T-helper 1 cell treated with Interleukin-12 subunit alpha and Interleukin-12 subunit beta and Interleukin-4 antibody, amounts not matched to agents 30 μg/mL and 1 μg/mL, for 36 hours (primary cell): ENCODE data around the gene PRPF6.

ENCODE experiments used
- H3K27ac Mint-ChIP-seq: one replicate; pipeline ENCODE4 v1.8.0; 2021; ENCODE audit warnings: mild to moderate bottlenecking, mixed read lengths
- H3K27me3 Mint-ChIP-seq: one replicate; pipeline ENCODE4 v1.8.0; 2021; ENCODE audit warnings: low read depth, mixed read lengths
- H3K36me3 Mint-ChIP-seq: one replicate; pipeline ENCODE4 v1.8.0; 2021; ENCODE audit warnings: low read depth, mixed read lengths
- H3K4me1 Mint-ChIP-seq: one replicate; pipeline ENCODE4 v1.8.0; 2021; ENCODE audit warnings: low read depth, mixed read lengths
- H3K4me3 Mint-ChIP-seq: one replicate; pipeline ENCODE4 v1.8.0; 2021; ENCODE audit warnings: mild to moderate bottlenecking, moderate library complexity, mixed read lengths
- H3K9me3 Mint-ChIP-seq: one replicate; pipeline ENCODE4 v1.8.0; 2021; ENCODE audit warnings: mixed read lengths

Gene PRPF6

GRCh38 chr20:64044484-64045247 is 63.7 kb downstream of the PRPF6 start:
- Mint-ChIP-seq H3K36me3 (no peaks in the 10 kb centered on the region), H3K4me3 (no peak overlapping the region), H3K27me3 (peaks cover 27% of the 10 kb centered on the region), H3K4me1 (peaks cover 28% of the 10 kb centered on the region), H3K9me3 (no peaks in the 10 kb centered on the region), H3K27ac (peak overlapping the region; percentile 20)

- Mint-ChIP-seq H3K27ac (no peak overlapping the region), H3K9me3 (no peaks in the 10 kb centered on the region), H3K36me3 (no peaks in the 10 kb centered on the region), H3K4me3 (no peak overlapping the region), H3K4me1 (peaks cover 23% of the 10 kb centered on the region), H3K27me3 (peaks cover 31% of the 10 kb centered on the region)
Measured at GRCh38 chr20:64045346-64046011, 64.5 kb downstream of the PRPF6 start.

GRCh38 chr20:64047046-64047389 is 66.1 kb downstream of the PRPF6 start:
- H3K27me3 Mint-ChIP-seq, result peaks cover 43% of the 10 kb centered on the region
- H3K36me3 Mint-ChIP-seq, result no peaks in the 10 kb centered on the region
- H3K4me1 Mint-ChIP-seq, result peaks cover 17% of the 10 kb centered on the region
- H3K27ac Mint-ChIP-seq, result no peak overlapping the region
- no peak overlapping the region for H3K4me3 Mint-ChIP-seq
- no peaks in the 10 kb centered on the region for H3K9me3 Mint-ChIP-seq

DNA sequence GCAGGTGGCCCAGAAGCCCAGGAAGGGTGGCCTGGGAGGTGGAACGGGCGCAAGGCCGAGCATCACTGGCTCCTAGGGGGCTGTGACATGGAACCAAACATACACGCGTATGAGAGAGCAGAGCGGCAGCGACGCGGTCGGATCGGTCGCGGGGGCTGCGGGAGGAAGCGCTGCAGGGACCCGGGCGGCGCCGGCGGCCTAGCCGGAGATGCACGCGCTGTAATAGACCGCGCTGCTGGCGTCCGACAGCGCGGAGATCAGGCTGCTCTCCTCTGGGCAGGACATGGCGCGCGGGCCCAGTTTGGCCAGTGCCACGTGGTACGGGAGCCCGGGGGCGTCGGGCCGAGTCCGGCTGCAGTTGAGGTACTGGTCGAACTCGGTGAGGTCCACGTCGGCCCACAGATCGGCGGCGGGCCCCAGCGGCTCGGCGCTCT is 67.1 kb downstream of the PRPF6 start:
- Mint-ChIP-seq H3K27me3 (peaks cover 43% of the 10 kb centered on the region), H3K4me3 (no peak overlapping the region), H3K36me3 (no peaks in the 10 kb centered on the region), H3K9me3 (no peaks in the 10 kb centered on the region), H3K4me1 (peaks cover 16% of the 10 kb centered on the region), H3K27ac (no peak overlapping the region)

GRCh38 chr20:64048402-64049044 is 67.6 kb downstream of the PRPF6 start:
- Mint-ChIP-seq H3K4me3 (no peak overlapping the region), H3K9me3 (no peaks in the 10 kb centered on the region), H3K27ac (no peak overlapping the region), H3K27me3 (peaks cover 43% of the 10 kb centered on the region), H3K4me1 (peaks cover 15% of the 10 kb centered on the region), H3K36me3 (no peaks in the 10 kb centered on the region)

DNA sequence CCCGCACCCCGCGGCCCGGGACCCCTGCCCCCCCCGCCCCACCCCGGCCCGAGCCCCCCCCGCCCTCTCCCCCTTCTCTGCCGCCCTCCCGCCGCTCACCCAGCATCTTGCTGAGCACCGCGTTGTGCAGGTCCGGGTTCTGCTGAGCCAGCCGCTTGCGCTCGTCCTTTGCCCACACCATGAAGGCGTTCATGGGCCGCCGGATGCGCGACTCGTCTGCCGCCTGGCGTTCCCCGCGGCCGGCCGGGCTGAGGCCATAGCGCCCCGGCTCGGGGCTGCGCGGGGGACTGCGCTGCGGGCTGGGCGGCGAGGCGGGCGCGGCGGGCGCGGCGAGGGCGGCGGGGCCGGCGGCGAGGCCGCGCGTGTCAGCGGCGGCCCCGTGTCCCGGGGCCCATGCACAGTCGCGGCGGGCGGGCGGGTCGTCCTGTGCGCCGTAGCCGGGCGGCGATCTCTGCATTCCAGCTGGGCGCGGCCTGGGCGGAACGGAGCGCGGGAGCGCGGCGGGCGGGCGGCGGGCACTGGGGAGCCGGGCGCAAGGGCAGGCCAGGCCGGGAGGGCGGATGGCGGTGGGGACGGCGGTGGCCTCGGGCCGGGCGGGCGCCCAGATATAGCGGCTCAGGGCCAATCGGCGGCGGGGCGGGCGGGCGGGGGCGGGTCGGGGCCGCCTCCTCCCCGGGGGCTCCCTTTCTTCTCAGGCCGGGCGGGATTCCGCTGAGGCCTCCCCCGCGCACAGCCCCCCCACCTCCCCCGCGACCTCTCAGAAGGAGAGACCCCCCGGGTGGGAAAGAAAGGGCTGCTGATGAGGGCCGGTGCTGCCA is 68.3 kb downstream of the PRPF6 start, which contains the start of gene SOX18:
TSS of gene SOX18 (minus strand) at position 580 of the 818 bp plus-strand sequence. CDS start at position 457, 123 bp downstream.
- H3K27ac Mint-ChIP-seq, result no peak within 1 kb of the TSS
- H3K4me3 Mint-ChIP-seq, result peak within 1 kb of the TSS; percentile 71
- H3K36me3 Mint-ChIP-seq, result no peaks in the 10 kb centered on the region
- no peaks in the 10 kb centered on the region for H3K9me3 Mint-ChIP-seq
- peaks cover 43% of the 10 kb centered on the region for H3K27me3 Mint-ChIP-seq
- peaks cover 10% of the 10 kb centered on the region for H3K4me1 Mint-ChIP-seq

- Mint-ChIP-seq H3K9me3 (no peaks in the 10 kb centered on the region), H3K27ac (no peak overlapping the region), H3K4me3 (no peak overlapping the region), H3K4me1 (peaks cover 7% of the 10 kb centered on the region), H3K36me3 (no peaks in the 10 kb centered on the region), H3K27me3 (peaks cover 43% of the 10 kb centered on the region)
Measured at GRCh38 chr20:64049878-64050260, 68.9 kb downstream of the PRPF6 start.

DNA sequence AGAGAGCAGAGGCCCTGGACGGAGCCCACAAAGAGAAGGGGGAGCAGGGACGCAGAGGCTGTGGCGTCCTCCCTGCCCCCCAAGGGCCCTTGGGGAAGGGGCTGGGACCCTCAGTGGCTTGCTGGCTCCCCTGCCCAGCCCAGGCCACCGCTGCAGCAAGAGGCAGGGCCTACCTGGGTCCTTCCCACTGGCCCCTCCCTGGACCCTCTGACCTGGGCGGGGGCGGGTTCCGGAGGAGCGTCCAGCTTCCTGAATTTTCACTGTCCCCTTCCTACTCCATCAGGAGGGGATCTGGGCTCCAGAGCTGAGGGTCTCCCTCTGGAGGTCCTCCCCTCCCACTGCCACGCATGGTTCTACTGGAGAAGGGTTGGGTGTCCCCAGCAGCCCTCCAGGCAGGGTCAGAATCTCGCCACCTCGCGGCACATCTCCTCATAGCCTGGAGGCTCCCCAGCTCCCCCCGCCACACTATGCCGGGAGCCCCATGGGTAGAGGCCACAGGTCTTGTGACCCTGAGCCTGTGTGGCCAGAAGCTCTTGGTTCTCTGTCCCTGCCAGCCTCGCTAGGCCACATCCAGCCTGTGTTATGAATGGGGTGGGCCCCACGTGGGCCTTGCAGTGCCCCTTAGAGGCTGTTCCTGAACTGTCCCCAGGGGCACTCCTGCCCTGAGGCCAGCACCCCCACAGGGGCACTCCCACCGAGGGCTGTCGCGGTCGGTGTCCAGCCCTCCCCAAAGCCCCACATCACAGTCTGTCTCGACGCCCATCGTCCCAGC is 69.5 kb downstream of the PRPF6 start:
- Mint-ChIP-seq H3K27me3 (peaks cover 43% of the 10 kb centered on the region), H3K36me3 (no peaks in the 10 kb centered on the region)

DNA sequence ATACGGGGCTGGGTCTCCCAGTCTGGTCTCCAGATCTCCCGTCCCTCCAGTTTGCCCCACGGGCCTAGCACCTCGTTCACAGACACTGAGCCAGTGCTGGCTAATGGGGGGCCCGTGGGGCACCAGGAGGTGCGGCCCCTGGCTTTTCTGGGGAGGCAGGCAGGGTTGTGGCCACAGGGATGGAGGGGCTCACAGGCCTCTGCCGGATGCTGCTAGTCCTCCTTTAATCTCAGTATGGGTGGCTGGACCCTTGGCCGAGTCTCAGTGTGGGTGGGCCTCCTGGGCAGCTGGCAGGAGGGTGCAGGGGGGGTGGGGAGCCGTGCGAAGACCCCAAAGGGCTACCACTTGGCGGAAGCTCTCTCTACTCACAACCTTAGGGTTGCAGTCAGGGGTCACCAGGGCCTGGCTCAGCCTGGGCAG is 70.1 kb downstream of the PRPF6 start:
- H3K27ac Mint-ChIP-seq, result no peak overlapping the region
- H3K4me1 Mint-ChIP-seq, result peaks cover 8% of the 10 kb centered on the region
- peaks cover 39% of the 10 kb centered on the region for H3K27me3 Mint-ChIP-seq
- H3K36me3 Mint-ChIP-seq, result no peaks in the 10 kb centered on the region
- no peaks in the 10 kb centered on the region for H3K9me3 Mint-ChIP-seq
- H3K4me3 Mint-ChIP-seq, result no peak overlapping the region

More for the DNA sequence above, 69.5 kb downstream of the PRPF6 start:
- Mint-ChIP-seq H3K9me3 (no peaks in the 10 kb centered on the region), H3K4me3 (peak overlapping the region; percentile 25), H3K4me1 (peaks cover 11% of the 10 kb centered on the region), H3K27ac (no peak overlapping the region)

- Mint-ChIP-seq H3K4me1 (peaks cover 7% of the 10 kb centered on the region), H3K27ac (no peak overlapping the region), H3K9me3 (no peaks in the 10 kb centered on the region), H3K27me3 (peaks cover 32% of the 10 kb centered on the region), H3K36me3 (no peaks in the 10 kb centered on the region), H3K4me3 (no peak overlapping the region)
Measured at GRCh38 chr20:64051561-64052325, 70.8 kb downstream of the PRPF6 start.

- Mint-ChIP-seq H3K27me3 (peaks cover 26% of the 10 kb centered on the region), H3K4me3 (no peak overlapping the region), H3K27ac (no peak overlapping the region), H3K9me3 (no peaks in the 10 kb centered on the region), H3K4me1 (peaks cover 9% of the 10 kb centered on the region), H3K36me3 (no peaks in the 10 kb centered on the region)
Measured at GRCh38 chr20:64052326-64052722, 71.4 kb downstream of the PRPF6 start.

- H3K4me3 Mint-ChIP-seq, result no peak overlapping the region
- no peaks in the 10 kb centered on the region for H3K9me3 Mint-ChIP-seq
- H3K4me1 Mint-ChIP-seq, result peaks cover 14% of the 10 kb centered on the region
- H3K27me3 Mint-ChIP-seq, result peaks cover 20% of the 10 kb centered on the region
- H3K27ac Mint-ChIP-seq, result peak overlapping the region; percentile 66
- no peaks in the 10 kb centered on the region for H3K36me3 Mint-ChIP-seq
Measured at GRCh38 chr20:64052987-64053840, 72.3 kb downstream of the PRPF6 start.
